Measurements from ENCODE around the gene FGF19.

DNA sequence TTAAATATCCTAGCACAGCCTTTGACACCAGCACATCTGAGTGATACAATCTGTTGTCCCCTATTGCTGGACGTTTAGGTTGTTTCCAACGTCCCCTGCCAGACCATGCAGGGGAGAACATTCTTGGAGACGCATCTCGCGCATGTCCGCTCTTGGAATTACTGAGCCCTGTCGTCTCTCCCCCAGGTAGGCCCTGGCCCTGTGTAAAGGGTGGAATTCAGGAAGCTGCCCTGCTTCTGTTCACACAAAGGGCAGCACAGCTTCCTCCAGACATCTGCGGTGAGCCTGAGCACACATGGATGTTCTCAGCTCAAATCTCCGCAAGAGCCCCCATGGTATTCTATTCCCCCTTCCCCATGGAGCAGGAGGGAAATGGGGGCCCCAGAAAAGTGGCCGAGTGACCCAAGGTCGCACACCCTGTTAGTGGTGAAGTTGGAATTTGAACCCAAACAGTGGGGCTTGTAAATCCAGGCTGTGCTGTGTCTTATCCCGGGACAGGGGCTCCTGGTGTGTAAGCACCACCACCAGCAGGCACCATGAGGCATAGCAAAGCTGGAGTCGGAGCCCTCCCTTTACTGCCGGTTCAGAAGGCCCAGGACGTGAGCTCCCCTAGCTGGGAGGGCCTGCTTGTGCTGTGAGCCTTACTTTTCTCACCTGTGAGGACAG is 5.0 kb upstream of the FGF19 start:
- TF ChIP-seq, protein P1, sequence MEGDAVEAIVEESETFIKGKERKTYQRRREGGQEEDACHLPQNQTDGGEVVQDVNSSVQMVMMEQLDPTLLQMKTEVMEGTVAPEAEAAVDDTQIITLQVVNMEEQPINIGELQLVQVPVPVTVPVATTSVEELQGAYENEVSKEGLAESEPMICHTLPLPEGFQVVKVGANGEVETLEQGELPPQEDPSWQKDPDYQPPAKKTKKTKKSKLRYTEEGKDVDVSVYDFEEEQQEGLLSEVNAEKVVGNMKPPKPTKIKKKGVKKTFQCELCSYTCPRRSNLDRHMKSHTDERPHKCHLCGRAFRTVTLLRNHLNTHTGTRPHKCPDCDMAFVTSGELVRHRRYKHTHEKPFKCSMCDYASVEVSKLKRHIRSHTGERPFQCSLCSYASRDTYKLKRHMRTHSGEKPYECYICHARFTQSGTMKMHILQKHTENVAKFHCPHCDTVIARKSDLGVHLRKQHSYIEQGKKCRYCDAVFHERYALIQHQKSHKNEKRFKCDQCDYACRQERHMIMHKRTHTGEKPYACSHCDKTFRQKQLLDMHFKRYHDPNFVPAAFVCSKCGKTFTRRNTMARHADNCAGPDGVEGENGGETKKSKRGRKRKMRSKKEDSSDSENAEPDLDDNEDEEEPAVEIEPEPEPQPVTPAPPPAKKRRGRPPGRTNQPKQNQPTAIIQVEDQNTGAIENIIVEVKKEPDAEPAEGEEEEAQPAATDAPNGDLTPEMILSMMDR (IDR thresholded peaks at IDR 0.05), result no peak
- no peak for TF ChIP-seq POLR2A (IDR thresholded peaks at IDR 0.05)

Measured in body of pancreas (tissue), 4 donors.